Colonic mucosa (tissue), 4 donors: ENCODE data around the gene USF1. TPM values are rescaled to one million over a fixed set of nuclear protein-coding genes. Genes with fewer than 3 reads are reported as not detected.
"Not testable (repeated sequence)": the region's sequence is repeated elsewhere in the genome, so short reads cannot be mapped to it uniquely, and the experiment has no call there.

Experiments
- DNase-seq: peaks from one replicate; pipeline ENCODE4 v3.0.0-alpha.2; 2020
- H3K27ac ChIP-seq: fragments of 200-600 bp; one replicate; pipeline ENCODE4 v1.8.0; 2021
- H3K27me3 ChIP-seq: fragments of 200-600 bp; one replicate; pipeline ENCODE4 v1.8.0; 2021
- H3K36me3 ChIP-seq: fragments of 200-600 bp; one replicate; pipeline ENCODE4 v1.8.0; 2021
- H3K4me1 ChIP-seq: fragments of 200-600 bp; one replicate; pipeline ENCODE4 v1.8.0; 2021; ENCODE audit warnings: mild to moderate bottlenecking
- H3K4me3 ChIP-seq: fragments of 200-600 bp; one replicate; pipeline ENCODE4 v1.8.0; 2021
- H3K9ac ChIP-seq, 2 donors: one replicate each; pipeline ENCODE4 v1.7.0; 2013; ENCODE audit warnings: control low read depth in 2 of 2, low read depth in 2 of 2, low read length in 2 of 2
- H3K9me3 ChIP-seq: fragments of 200-600 bp; one replicate; pipeline ENCODE4 v1.8.0; 2021
- intact Hi-C: fragments of 100-400 bp; cut with DNase I; formaldehyde crosslinking; loops from one replicate; pipeline ENCODE4 v1.14.1; 2022
- total RNA-seq, 2 donors: library from RNA; stranded (reverse); fragmentation: NEBNext Ultra II Directional in 1 of 2; extraction: Animal tissue kit (Norgen Biotek cat#: 25700) in 1 of 2; gene quantifications; one replicate each; pipeline ENCODE4 v1.2.1, GENCODE V29; 2021
- TF ChIP-seq, protein P1 (sequence below): fragments of 200-600 bp; IDR thresholded peaks from one replicate; pipeline ENCODE4 v1.8.0; 2022; ENCODE audit warnings: antibody characterized with exemption, mild to moderate bottlenecking
- donor health status: healthy.
- donor health status: DM: no; HTN: no; CAD: no.
- donor health status: DM: no; HTN: no; CAD: no.

USF1 gene
- total RNA-seq, 2 donors from 2014 or later, result 63.6 TPM

DNA sequence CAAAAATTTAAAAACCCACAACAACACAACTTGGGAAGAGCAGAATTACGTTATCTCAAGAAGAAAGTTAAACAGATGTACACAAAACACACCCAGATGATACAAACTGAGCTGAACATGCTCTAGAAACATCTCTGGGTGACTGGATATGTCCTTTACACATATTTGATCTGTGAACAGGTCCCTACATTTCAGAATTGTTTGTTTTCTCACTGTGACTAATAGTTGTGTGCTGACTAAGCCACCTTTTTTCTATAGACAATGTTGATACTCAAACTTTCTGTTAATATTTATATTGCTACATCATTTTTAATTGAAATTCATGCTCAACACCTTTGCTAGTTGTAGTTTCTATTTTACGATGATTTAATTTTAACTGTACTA, 23.8 kb downstream of the USF1 start:
- H3K9ac ChIP-seq, result peak overlapping the region in 1 of 2 donors; percentile 99
- intact Hi-C loops, result no loop called here
- TF ChIP-seq, protein P1, sequence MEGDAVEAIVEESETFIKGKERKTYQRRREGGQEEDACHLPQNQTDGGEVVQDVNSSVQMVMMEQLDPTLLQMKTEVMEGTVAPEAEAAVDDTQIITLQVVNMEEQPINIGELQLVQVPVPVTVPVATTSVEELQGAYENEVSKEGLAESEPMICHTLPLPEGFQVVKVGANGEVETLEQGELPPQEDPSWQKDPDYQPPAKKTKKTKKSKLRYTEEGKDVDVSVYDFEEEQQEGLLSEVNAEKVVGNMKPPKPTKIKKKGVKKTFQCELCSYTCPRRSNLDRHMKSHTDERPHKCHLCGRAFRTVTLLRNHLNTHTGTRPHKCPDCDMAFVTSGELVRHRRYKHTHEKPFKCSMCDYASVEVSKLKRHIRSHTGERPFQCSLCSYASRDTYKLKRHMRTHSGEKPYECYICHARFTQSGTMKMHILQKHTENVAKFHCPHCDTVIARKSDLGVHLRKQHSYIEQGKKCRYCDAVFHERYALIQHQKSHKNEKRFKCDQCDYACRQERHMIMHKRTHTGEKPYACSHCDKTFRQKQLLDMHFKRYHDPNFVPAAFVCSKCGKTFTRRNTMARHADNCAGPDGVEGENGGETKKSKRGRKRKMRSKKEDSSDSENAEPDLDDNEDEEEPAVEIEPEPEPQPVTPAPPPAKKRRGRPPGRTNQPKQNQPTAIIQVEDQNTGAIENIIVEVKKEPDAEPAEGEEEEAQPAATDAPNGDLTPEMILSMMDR, result no peak
- no peaks in the 10 kb centered on the region for H3K36me3 ChIP-seq
- H3K27ac ChIP-seq, result peak overlapping the region; percentile 73
- H3K4me3 ChIP-seq, result peak overlapping the region; percentile 48
- peaks cover 11% of the 10 kb centered on the region for H3K4me1 ChIP-seq
- no peaks in the 10 kb centered on the region for H3K9me3 ChIP-seq
- DNase-seq, result no peak
- no peaks in the 10 kb centered on the region for H3K27me3 ChIP-seq

DNA sequence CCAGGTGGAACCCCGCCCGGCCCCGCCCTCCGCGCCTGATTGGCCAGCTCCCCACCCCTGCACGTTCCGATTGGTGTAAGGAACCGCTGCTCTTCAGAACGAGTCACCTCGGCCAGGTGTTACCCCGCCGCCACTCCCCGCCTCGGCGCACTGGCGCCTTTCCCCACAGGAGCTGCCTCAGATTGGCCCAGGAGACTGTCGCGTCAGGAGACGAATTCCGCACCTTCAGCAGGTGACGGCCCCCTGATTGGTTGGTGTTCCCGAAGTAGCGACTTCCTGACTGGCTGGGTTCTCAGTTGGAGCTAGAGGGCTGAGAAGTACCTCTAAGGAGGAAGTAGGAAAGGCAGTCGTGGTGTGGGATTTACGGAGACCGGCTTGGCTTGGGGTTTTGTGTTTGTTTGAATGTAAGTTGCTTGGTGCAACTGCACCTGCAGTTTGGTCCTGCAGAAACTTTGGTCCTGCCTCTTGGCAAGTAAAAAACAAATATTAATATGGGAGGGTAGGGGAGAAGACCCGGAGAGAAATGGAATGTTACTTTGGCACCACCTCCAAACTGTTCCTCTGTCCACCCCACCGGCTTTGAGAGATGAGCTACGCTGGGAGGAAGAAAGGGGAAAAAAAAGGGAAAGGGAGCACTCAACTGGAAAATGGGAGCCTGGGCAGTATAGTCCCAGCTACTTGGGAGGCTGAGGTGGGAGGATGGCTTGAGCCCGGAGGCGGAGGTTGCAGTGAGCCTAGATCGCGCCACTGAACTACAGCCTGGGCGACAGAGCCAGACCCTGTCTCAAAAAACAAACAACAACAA, 24.4 kb downstream of the USF1 start:
- H3K27ac ChIP-seq, result peak overlapping the region; percentile 73
- peaks cover 11% of the 10 kb centered on the region for H3K4me1 ChIP-seq
- no peaks in the 10 kb centered on the region for H3K27me3 ChIP-seq
- no peaks in the 10 kb centered on the region for H3K9me3 ChIP-seq
- TF ChIP-seq, protein P1, result no peak
- H3K4me3 ChIP-seq, result peak overlapping the region; percentile 48
- no peaks in the 10 kb centered on the region for H3K36me3 ChIP-seq
- peak overlapping the region in 1 of 2 donors; percentile 99 for H3K9ac ChIP-seq
- intact Hi-C loops, result no loop called here
- peak; percentile 98 for DNase-seq

DNA sequence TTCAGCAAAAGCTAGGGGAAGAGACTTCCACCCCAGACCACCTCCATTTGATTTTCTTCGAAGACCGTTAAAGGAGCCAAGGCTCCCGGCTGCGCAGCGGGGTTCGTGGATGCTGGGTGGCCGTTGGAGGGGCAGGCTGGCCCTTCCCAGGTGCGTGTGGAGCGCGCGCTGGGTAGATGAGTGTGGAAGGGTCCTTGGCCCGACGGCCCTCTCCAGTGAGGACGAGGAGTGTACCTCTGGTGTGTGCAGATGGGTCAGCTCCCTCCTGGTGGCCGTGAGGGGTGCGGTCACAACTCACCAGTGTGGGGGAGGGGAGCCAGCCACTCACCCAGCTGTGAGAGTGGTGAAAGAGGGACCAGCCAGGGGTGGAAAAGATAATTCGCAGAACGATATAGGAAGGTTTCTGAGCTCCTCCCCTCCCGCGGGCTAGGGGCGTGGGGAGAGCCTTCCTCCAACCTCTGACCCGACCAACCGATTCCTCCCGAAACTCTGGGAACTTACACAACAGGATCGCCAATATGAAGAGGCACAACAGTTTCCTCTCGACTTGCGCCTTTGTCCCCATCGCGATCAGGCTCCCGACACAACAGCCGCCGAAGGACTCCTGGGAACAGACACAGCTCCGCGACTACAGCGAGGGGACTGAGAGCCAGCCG, 25.1 kb downstream of the USF1 start, which contains the start of gene F11R:
TSS of gene F11R (minus strand) at position 644 of the 656 bp plus-strand sequence. CDS start at position 565, 79 bp downstream.
- peak within 1 kb of the TSS; percentile 48 for H3K4me3 ChIP-seq
- no peaks in the 10 kb centered on the region for H3K27me3 ChIP-seq
- H3K36me3 ChIP-seq, result no peaks in the 10 kb centered on the region
- H3K9ac ChIP-seq, result peak within 1 kb of the TSS; percentile 78 to 99
- DNase-seq, result peak; percentile 77
- TF ChIP-seq, protein P1, result no peak
- peak within 1 kb of the TSS; percentile 73 for H3K27ac ChIP-seq
- intact Hi-C loops, result no loop called here
- H3K9me3 ChIP-seq, result no peaks in the 10 kb centered on the region
- peaks cover 11% of the 10 kb centered on the region for H3K4me1 ChIP-seq

DNA sequence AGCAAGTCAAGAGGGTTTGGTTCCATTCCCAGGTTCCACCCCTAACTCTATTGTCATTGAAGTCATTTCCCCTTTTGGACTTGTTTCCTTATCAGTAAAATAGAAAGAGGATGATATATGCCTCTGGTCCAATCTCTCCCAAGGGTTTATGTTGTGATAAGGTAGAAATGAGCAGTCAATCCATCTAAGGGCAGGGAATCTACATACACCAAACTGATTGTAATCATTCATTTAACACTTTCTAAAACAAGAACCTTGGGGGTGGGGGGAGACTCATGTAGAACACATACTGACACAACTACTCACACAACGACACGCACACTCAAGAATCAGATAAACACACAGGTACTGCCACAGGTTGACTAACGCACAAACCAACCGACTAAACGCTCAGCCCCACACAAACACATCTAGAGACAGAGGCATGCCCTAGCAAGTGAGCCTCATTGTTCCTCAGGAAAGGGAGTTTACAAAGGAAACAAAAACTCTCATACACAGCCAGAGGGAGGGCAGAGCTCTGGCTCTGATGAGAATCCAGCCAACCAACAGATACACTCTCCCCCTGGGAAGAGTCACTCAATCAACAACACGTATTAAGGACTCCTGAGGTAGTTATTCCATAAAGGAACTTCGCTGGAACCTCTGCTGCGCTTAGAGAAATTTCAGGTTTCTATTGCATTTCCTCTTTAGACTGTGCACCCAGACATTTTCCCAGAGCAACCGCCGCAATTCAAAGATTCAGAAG, 25.9 kb downstream of the USF1 start:
- Histone ChIP-seq H3K9ac (peak overlapping the region; percentile 78 to 99), H3K4me1 (peaks cover 11% of the 10 kb centered on the region), H3K9me3 (no peaks in the 10 kb centered on the region), H3K4me3 (peak overlapping the region; percentile 48), H3K27ac (peak overlapping the region; percentile 69), H3K27me3 (no peaks in the 10 kb centered on the region), H3K36me3 (no peaks in the 10 kb centered on the region)
- intact Hi-C loops, result no loop called here
- TF ChIP-seq, protein P1, result no peak
- DNase-seq, result no peak

DNA sequence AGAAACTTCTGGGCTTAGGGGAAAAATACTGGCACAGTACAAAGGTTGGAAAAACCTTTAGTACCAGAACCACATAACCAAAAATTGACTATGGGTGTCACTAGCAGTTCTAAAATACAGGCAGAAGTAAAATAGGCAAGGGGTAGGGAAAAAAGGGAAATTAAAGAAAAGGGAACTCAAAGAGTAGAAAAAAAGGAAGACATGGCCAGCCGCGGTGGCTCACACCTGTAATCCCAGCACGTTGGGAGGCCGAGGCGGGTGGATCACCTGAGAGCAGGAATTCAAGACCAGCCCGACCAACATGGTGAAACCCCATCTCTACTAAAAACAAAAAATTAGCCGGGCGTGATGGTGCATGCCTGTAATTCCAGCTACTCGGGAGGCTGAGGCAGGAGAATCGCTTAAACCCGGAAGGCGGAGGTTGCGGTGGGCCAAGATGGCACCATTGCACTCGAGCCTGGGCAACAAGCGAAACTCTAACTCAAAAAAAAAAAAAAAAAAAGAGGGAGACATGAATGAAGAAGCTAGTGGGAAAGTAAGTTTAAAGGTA, 26.6 kb downstream of the USF1 start:
- H3K9me3 ChIP-seq, H3K27me3 ChIP-seq, H3K36me3 ChIP-seq, intact Hi-C loops, DNase-seq: not testable (repeated sequence)
- peak overlapping the region; percentile 48 for H3K4me3 ChIP-seq
- peak overlapping the region; percentile 69 for H3K27ac ChIP-seq
- H3K4me1 ChIP-seq, result peaks cover 11% of the 10 kb centered on the region
- H3K9ac ChIP-seq, result peak overlapping the region in 1 of 2 donors; percentile 99
